T follicular helper cell (primary cell): ENCODE data around the gene VSTM2L.

Source experiments
- DNase-seq: peaks from one replicate; pipeline ENCODE4 v3.0.0-alpha.2; 2020; ENCODE audit warnings: low read depth

The VSTM2L gene

DNA sequence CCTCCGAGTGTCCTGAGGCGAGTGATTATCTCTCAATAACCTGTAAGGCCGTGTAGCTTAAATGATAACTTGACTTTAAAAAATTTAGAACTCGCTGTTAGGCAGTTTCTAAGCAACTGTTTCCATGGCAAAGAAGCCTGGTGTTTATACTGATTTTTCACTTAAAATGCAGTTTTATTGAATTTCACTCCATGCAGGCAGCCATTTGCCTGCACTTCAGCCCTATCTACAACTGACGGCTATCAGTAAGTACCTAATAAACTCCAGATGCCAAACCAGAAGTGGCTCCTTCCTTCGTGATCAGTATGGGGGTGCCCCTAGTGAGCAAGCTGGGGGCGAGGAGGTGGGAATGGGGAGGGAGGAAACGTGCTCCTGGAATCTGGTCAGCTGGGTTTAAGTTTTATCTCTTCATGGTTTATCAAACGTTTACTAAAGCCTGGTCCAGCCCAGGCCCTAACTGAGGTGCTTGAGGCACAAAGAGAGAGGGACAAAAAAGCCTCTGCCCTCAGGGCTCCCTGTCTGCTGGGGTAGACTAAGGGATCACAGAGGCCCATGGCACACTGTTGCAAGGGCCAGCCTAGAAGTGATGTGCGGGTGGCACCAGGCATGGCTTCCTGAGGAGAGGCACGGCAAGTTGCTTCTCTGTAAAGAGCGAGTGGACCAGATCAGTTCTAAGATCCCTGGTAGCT, 84.8 kb downstream of the VSTM2L start:
- no peak for DNase-seq

DNA sequence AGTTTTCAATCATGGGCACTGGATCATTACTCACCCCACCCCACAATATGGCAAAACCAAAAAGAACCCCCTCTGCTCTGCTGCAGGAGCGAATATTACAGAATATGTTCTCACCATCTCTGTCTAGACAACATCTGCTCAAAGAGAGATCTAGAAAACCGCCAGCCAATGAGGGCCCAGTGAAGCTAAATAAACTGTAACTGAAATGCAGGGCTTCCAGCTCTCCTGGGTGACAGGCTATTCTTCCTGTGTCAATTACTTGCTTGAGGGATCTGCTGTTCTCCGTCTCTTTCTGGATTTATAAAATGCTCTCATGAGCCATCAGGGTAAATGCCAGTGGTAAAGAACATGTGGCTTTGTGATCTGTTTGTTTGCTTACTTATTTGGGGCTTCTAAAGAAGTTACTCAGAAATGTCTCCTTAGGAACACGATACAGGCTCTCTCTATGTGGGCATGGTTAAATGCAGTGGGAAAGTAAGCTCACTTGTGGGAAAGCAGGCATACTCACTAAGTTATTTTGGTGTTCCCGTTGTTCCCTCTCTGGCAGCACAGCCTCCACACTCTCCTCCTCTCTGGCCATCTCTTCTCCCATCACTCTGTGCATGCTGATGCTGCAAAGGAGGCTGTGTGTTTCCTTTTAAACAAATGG, 85.5 kb downstream of the VSTM2L start:
- DNase-seq, result no peak

DNA sequence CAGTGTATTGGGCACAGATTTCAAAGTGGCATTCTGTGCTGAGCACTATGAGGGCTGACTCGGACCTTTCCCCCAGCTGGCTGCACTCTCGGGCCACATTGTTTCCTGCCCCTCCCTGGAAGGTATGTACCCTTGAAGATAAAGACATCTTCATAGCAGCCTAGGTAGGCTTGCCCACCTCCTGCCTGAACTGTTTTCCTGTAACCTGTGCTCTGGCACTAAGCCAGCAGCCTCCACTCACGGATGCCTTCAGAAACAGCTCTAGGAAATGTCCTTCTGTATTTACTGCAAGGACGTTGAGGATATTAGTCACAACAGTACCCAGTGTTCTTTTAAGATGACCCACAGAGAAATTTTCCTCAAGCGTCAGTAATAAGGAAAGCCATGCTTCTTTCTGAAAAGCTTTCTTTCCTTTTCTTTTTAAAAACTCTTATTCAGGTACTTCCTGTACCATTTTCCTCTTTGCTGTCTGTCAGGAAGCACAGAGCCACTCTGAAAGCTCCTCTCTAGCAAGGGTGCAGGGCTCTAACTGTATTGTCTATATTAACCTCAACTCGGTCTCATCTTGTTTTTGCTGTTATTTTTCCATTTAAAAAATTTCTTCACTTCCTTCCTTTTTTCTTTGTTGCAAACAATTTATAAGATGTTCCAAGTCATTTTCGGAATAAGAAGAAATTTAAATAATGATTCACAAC, 86.8 kb downstream of the VSTM2L start:
- no peak for DNase-seq

DNA sequence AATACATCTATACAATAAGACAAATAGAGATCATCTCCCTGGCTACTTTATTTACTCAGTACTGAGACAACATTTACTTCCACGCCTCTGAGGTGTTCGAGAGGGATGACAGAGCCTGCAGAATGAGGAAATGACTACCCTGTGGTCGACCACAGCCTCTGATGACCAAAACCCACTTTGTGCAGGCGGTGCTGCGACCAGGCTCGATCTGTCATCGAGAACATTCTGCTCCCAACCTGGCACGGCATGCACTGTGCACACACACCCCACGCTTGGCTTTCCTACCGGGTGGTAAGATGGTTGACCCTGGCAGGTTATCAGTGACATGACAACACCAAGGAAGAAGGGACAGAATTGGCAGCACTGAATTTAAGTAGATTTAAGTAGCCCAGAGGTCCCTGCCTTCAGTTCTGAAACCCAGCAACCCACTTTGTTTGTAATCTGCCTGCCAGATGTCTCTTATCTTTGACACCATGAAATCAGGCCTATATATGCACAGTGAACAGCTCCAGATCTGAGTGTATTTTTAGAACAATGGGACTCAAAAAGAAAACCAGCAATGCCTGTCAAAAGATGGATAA, 87.7 kb downstream of the VSTM2L start:
- no peak for DNase-seq

DNA sequence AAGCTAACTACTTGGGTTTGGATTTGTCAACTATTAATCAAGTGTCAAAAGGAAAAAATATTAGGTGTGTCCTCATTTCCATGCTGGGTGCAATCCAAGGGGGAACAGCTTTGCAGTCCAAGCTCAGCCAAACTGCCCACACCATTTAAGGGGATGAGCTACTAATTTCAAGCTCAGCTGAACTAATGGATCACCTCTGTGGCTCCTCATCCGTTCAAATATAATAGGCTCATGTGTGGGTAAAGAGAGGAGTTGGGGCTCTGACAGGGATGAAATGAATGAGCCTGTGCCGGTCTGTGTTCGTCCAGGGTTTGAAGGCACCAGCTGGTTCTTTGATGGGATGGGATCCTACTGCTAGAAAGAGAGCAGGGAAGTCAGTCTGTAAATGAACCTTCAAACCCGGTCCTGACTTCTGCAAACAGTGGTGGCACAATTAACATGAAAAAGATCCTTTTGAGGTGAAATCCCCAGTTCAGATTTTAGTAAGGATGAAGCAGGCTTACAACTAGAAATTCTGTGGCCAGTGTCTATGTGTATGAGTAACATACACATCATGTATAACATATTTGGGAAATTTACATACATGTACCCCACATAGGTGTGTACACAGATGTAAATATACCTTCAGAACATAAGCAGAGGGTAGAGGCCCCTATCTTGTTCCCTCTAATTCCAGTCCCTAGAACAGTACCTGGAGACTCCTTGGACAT, 88.4 kb downstream of the VSTM2L start:
- no peak for DNase-seq

DNA sequence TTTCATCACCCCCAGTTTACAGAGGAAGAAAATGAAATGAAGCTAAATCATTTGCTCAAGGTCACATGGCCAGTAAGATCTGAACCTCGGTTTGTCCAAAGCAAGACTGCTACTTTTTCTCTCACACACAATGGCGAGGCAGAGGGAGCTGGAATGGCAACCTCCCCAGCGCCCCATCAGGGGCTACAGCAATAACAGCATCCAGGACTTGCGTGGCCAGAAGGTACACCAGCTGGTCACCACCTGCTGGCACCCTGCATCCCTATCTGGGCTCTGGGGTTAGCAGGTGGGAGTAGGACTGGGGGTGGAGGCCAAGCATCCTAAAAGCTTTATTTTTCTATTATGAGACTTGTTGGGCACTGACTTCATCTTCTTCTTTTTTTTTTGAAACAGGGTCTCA, 89.0 kb downstream of the VSTM2L start:
- no peak for DNase-seq

DNA sequence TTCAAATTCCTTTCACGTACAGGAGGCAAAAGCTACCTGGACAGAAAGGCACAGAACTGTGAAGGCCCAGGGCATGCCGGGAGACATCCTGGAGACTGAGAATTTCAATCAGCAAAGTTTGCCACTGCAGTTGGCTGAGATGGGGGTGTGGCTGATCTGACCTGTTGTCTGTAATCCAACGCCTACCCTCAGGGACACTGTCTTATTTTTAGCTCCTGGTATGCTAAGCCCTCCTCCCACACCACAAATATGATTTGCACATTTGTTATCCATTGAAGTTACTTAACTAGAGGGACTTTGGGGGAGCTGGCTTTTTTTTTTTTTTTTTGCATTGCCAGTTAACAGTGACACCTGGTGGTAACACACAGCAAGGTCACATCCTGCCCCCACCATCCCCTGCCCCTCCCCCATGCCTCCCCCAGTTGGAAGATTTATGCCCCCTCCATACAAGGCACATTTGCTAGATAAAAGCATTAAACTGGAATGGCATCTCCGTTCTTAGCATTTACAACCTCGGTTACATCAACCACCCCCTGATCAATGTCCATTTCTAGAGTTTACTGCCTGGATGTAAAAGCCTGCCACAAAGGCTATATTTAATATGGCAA, 90.0 kb downstream of the VSTM2L start:
- DNase-seq, result no peak

DNA sequence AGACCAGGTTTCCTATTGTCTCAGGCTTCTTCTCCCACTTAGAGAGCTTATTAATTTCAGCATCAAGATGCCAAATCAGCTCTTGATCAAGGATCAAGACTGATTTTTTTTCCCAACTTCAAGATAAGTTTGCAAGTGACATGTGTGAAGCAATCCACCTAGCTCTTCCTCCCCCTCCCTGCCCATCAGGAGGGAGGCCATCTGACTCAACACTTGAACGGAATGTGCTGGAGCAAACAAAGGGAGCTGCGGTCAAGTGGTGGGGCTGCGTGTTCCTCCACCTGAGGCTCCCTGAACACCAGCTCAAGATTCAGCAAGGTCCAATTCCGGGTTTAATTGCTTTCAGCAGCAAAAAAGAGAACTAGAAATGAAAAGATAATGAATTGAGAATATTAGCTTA, 91.6 kb downstream of the VSTM2L start:
- DNase-seq, result no peak
